Panc1 (cell line): ENCODE results near the gene FAM167B. TPM values are rescaled to one million over a fixed set of nuclear protein-coding genes. Genes with fewer than 3 reads are reported as not detected.
"Not testable (repeated sequence)": the region's sequence is repeated elsewhere in the genome, so short reads cannot be mapped to it uniquely, and the experiment has no call there.

Experiments used
- ATAC-seq: fragments of 200-7000 bp; cut with Tn5 transposase; 2 replicates; pipeline ENCODE4 v1.9.1; 2020; ENCODE audit warnings: mild to moderate bottlenecking, moderate library complexity
- BruUV-seq: library from RNA; stranded (reverse); fragments of 400-500 nt; replicated peaks from 2 replicates; lab custom pipeline; 2021; lab: Mats Ljungman, UMichigan
- CTCF ChIA-PET: fragments of 300-600 bp; sonication (Branson Sonifier 250); formaldehyde crosslinking; loops from one replicate; lab custom pipeline; 2022; ENCODE audit warnings: antibody characterized with exemption; lab: Charles Lee
- POLR2A ChIA-PET: fragments of 300-600 bp; sonication (Branson Sonifier 250); formaldehyde crosslinking; loops from one replicate; lab custom pipeline; 2022; ENCODE audit warnings: antibody characterized with exemption; lab: Charles Lee
- DNase-seq: peaks from one replicate; pipeline ENCODE4 v3.0.0-alpha.2; 2010; ENCODE audit warnings: low read depth, low spot score
- H3K27ac ChIP-seq: 2 replicates; pipeline ENCODE4 v1.5.1; 2011; ENCODE audit warnings: mild to moderate bottlenecking, low read length, inconsistent platforms
- H3K27me3 ChIP-seq: fragments of 200-500 bp; sonication (Bioruptor generic); 2 replicates; pipeline ENCODE4 v1.6.0; 2014; ENCODE audit warnings: low read length, inconsistent platforms; ENCODE audit not compliant: control insufficient read depth, insufficient read depth
- H3K36me3 ChIP-seq: fragments of 200-500 bp; sonication (Bioruptor generic); 2 replicates; pipeline ENCODE4 v1.5.1; 2014; ENCODE audit warnings: inconsistent platforms, mild to moderate bottlenecking, low read length, moderate library complexity; ENCODE audit not compliant: control insufficient read depth, insufficient read depth
- H3K4me1 ChIP-seq: 2 replicates; pipeline ENCODE4 v1.5.1; 2011; ENCODE audit warnings: inconsistent platforms, mild to moderate bottlenecking, low read length, moderate library complexity; ENCODE audit not compliant: control insufficient read depth, insufficient read depth
- H3K4me3 ChIP-seq, 2 experiments: 2 replicates each; pipeline ENCODE4 v1.5.1; 2011 to 2012; ENCODE audit warnings: low read depth in 2 of 2, low read length in 2 of 2, mild to moderate bottlenecking in 2 of 2, inconsistent platforms in 1 of 2, moderate library complexity in 1 of 2
- H3K9me3 ChIP-seq: fragments of 200-500 bp; sonication (Bioruptor generic); 2 replicates; pipeline ENCODE4 v1.5.1; 2014; ENCODE audit warnings: low read depth, mild to moderate bottlenecking, inconsistent platforms, low read length, moderate library complexity; ENCODE audit not compliant: control insufficient read depth, insufficient read depth
- CTCF ChIP-seq: fragments of 450-650 bp; IDR thresholded peaks from 2 replicates; pipeline ENCODE4 v1.5.1; 2017; ENCODE audit warnings: mild to moderate bottlenecking
- POLR2AphosphoS5 ChIP-seq: IDR thresholded peaks from 2 replicates; pipeline ENCODE4 v1.6.1; 2012; ENCODE audit warnings: mild to moderate bottlenecking, low read depth, low read length, moderate library complexity
- REST ChIP-seq, 2 experiments: IDR thresholded peaks; 2 replicates each; pipeline ENCODE4 v1.6.1; 2011 to 2012; ENCODE audit warnings: low read depth in 2 of 2, control low read depth in 1 of 2, low read length in 1 of 2, mild to moderate bottlenecking in 1 of 2, moderate library complexity in 1 of 2; ENCODE audit not compliant: insufficient read depth in 1 of 2
- SIN3A ChIP-seq: IDR thresholded peaks from 2 replicates; pipeline ENCODE4 v1.6.1; 2012; ENCODE audit warnings: low read depth, mild to moderate bottlenecking, low read length, moderate library complexity, borderline replicate concordance; ENCODE audit not compliant: insufficient read depth
- TCF7L2 ChIP-seq: IDR thresholded peaks from 2 replicates; pipeline ENCODE4 v1.6.1; 2011; ENCODE audit warnings: mild to moderate bottlenecking, low read depth, low read length, inconsistent platforms
- in situ Hi-C: cut with HindIII; loops from 2 replicates; pipeline ENCODE4 v1.10.0; 2016; ENCODE audit warnings: low sequenced_read_pairs, low pct_unique_long_range_greater_than_20kb
- intact Hi-C: fragments of 100-400 bp; cut with micrococcal nuclease; formaldehyde crosslinking; loops from one replicate; pipeline ENCODE4 v1.10.0; 2022; ENCODE audit not compliant: unreplicated experiment
- total RNA-seq: library from RNA; stranded (reverse); gene quantifications from one replicate; pipeline ENCODE4 v1.2.1, GENCODE V29; 2021; ENCODE audit not compliant: unreplicated experiment

Gene FAM167B
- total RNA-seq, 1 experiment from 2014 or later = 1.9 TPM

GRCh38 chr1:32276032-32276782 lies 29.2 kb downstream of the FAM167B start:
- DNase-seq (no peak), ATAC-seq (no peak)
- Histone ChIP-seq H3K4me1 (peaks cover 12% of the 10 kb centered on the region; the same call in 1 of the 2 replicates), H3K36me3 (no peaks in the 10 kb centered on the region), H3K4me3 (no peak overlapping the region), H3K27me3 (no peaks in the 10 kb centered on the region), H3K27ac (no peak overlapping the region), H3K9me3 (no peaks in the 10 kb centered on the region)
- intact Hi-C loops = no loop called here
- POLR2A ChIA-PET = no interaction called here
- no peak for TF ChIP-seq TCF7L2
- no peak for TF ChIP-seq CTCF
- TF ChIP-seq SIN3A = no peak
- TF ChIP-seq POLR2AphosphoS5 = no peak
- TF ChIP-seq REST (IDR thresholded peaks at IDR 0.05; ENCODE audit: insufficient read depth in 1 of 2, low read depth in 2 of 2, low read length in 1 of 2) = no peak
- CTCF ChIA-PET = no interaction called here
- BruUV-seq = no TSS peak
- in situ Hi-C loops = no loop called here

- POLR2A ChIA-PET, H3K27me3 ChIP-seq, in situ Hi-C loops, H3K36me3 ChIP-seq, ATAC-seq, H3K9me3 ChIP-seq, H3K27ac ChIP-seq, intact Hi-C loops, H3K4me1 ChIP-seq, H3K4me3 ChIP-seq, DNase-seq, BruUV-seq, CTCF ChIA-PET: not testable (repeated sequence)
Observed at GRCh38 chr1:32284777-32285176, 37.8 kb downstream of the FAM167B start.

GRCh38 chr1:32285658-32286057 lies 38.6 kb downstream of the FAM167B start:
- TF ChIP-seq POLR2AphosphoS5 (no peak), TCF7L2 (no peak), CTCF (no peak), SIN3A (no peak), REST (IDR thresholded peaks at IDR 0.05; ENCODE audit: insufficient read depth in 1 of 2, low read depth in 2 of 2, low read length in 1 of 2) (no peak)
- DNase-seq = no peak
- Histone ChIP-seq H3K9me3 (no peaks in the 10 kb centered on the region), H3K27ac (no peak overlapping the region), H3K27me3 (no peaks in the 10 kb centered on the region), H3K4me1 (0 out of 2 replicates have a peak, but pooled peaks cover 4% of the 10 kb centered on the region), H3K36me3 (no peaks in the 10 kb centered on the region), H3K4me3 (no peak overlapping the region)
- intact Hi-C loops = no loop called here
- ChIA-PET CTCF (no interaction called here), POLR2A (no interaction called here)
- in situ Hi-C loops = no loop called here
- ATAC-seq = 0 out of 2 replicates have a peak, but pooled peaks have one; percentile 16
- no TSS peak for BruUV-seq
